Neuron (in vitro differentiated cells): ENCODE measurements around the gene OR2G3.

Experiments
- H2AFZ ChIP-seq: one replicate; pipeline ENCODE4 v1.6.1; 2013; ENCODE audit warnings: low read depth, mild to moderate bottlenecking, inconsistent platforms, low read length, moderate library complexity
- H3K27me3 ChIP-seq: one replicate; pipeline ENCODE4 v1.6.1; 2013; ENCODE audit warnings: low read length; ENCODE audit not compliant: insufficient read depth
- H3K36me3 ChIP-seq: one replicate; pipeline ENCODE4 v1.6.1; 2013; ENCODE audit warnings: low read length; ENCODE audit not compliant: insufficient read depth
- H3K4me1 ChIP-seq: one replicate; pipeline ENCODE4 v1.6.1; 2013; ENCODE audit warnings: low read length; ENCODE audit not compliant: insufficient read depth
- H3K4me3 ChIP-seq: 2 replicates; pipeline ENCODE4 v1.5.1; 2013; ENCODE audit warnings: mild to moderate bottlenecking, low read length, moderate library complexity
- H3K9me3 ChIP-seq: one replicate; pipeline ENCODE4 v1.6.1; 2013; ENCODE audit warnings: low read length

The OR2G3 gene

DNA sequence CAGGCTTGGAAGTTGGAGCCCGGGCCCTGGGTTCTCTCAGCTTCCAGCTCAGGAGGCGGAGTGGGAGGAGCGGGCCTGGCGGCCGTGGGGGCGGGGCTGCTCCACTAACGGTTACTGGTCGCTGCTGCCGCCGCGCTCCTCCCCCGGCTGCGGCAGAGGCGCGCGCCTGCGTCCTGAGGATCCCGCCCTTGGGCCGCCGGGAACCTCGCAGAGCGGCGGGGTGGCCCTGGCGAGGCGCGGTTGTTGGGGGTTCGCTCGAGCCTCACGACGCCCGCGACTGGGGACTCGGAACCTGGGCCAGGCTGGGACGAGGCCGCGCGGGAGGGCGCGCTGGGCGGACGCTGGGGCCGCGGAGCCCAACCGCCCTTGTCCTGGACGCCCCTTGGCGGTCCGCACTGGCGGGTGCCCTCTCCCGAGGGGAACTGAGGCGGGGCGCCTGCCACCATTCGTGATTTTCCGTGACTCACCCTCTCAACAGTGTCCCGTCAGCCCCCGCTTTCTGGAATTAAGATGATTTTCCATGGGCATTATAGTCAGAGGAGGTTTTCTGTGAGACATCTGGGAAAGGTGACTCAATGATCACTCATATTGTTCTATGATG lies 34.1 kb downstream of the OR2G3 start:
- H3K36me3 ChIP-seq = no peaks in the 10 kb centered on the region
- no peak overlapping the region for H3K4me3 ChIP-seq

DNA sequence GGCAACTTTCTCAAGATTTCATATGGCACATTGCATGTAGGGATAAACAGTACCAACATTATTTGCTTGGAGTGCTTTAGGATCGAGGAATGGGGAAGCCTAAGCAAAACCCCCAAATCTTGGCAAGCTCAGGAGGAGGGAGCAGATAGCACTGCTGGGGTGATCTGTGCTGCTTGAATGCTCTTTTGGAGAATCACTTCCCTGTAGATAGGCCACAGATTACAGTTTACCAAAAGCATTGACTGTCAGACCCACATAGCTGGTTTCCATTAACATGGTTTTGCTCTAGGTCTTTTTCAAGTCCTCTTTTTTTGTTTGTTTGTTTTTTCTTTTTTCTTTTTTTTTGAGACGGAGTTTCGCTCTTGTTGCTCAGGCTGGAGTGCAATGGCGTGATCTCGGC lies 37.4 kb downstream of the OR2G3 start:
- Histone ChIP-seq H3K4me1 (peaks cover 3% of the 10 kb centered on the region), H3K27me3 (no peaks in the 10 kb centered on the region), H2AFZ (no peak overlapping the region), H3K4me3 (no peak overlapping the region), H3K9me3 (no peaks in the 10 kb centered on the region), H3K36me3 (no peaks in the 10 kb centered on the region)

More for the DNA sequence above, 34.1 kb downstream of the OR2G3 start:
- no peak overlapping the region for H2AFZ ChIP-seq
- H3K4me1 ChIP-seq = no peaks in the 10 kb centered on the region
- H3K27me3 ChIP-seq = no peaks in the 10 kb centered on the region
- H3K9me3 ChIP-seq = no peaks in the 10 kb centered on the region

GRCh38 chr1:247646867-247647266 lies 41.5 kb downstream of the OR2G3 start:
- H2AFZ ChIP-seq = no peak overlapping the region
- H3K4me3 ChIP-seq = no peak overlapping the region
- no peaks in the 10 kb centered on the region for H3K9me3 ChIP-seq
- H3K4me1 ChIP-seq = peaks cover 3% of the 10 kb centered on the region
- H3K27me3 ChIP-seq = no peaks in the 10 kb centered on the region
- no peaks in the 10 kb centered on the region for H3K36me3 ChIP-seq

- Histone ChIP-seq H3K9me3 (no peaks in the 10 kb centered on the region), H3K36me3 (no peaks in the 10 kb centered on the region), H3K27me3 (no peaks in the 10 kb centered on the region), H2AFZ (no peak overlapping the region), H3K4me3 (no peak overlapping the region), H3K4me1 (peaks cover 3% of the 10 kb centered on the region)
These were observed 42.5 kb downstream of the OR2G3 start for GRCh38 chr1:247647864-247648263.

DNA sequence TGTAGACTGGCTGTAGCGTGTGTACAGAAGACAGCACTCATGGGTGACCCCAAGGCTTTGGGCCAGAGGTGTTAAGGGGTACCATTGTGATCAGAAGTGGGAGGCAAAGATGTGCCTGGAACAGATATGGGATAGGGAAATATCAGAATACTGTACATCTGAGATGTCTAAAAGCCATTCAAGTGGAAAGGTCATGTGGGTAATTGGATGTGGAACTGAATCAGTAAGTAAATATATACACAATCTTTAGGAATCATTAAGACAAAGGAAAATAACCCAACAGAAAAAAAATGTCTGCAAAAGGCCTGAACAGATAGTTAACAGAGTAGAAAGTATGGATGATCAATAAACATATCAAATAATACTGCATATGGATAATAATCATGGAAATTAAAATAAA lies 47.7 kb downstream of the OR2G3 start:
- no peaks in the 10 kb centered on the region for H3K36me3 ChIP-seq
- no peaks in the 10 kb centered on the region for H3K4me1 ChIP-seq
- no peaks in the 10 kb centered on the region for H3K27me3 ChIP-seq
- no peaks in the 10 kb centered on the region for H3K9me3 ChIP-seq
- H3K4me3 ChIP-seq = no peak overlapping the region
- no peak overlapping the region for H2AFZ ChIP-seq
